Spleen (tissue), 11 donors: ENCODE results near the gene FTCDNL1. TPM values are rescaled to one million over a fixed set of nuclear protein-coding genes. Genes with fewer than 3 reads are reported as not detected.

ENCODE experiments used
- DNase-seq: peaks from one replicate; pipeline ENCODE4 v3.0.0-alpha.2; 2020
- H3K27ac ChIP-seq, 8 donors: fragments of 200-600 bp; sonication (generic) in 7 of 8; 1 replicate in 4 of 8; 2 replicates in 4 of 8; pipeline versions ENCODE4 v1.5.0 to v1.8.0; 2016 to 2021; ENCODE audit warnings: inconsistent platforms in 4 of 8, mild to moderate bottlenecking in 4 of 8, moderate library complexity in 1 of 8
- H3K27me3 ChIP-seq, 7 donors: fragments of 200-600 bp; sonication (generic) in 6 of 7; replicated peaks in 1 of 7; 1 replicate in 4 of 7; 2 replicates in 3 of 7; pipeline versions ENCODE4 v1.5.0 to v1.8.0; 2016 to 2021; ENCODE audit warnings: inconsistent platforms in 3 of 7, mild to moderate bottlenecking in 1 of 7
- H3K36me3 ChIP-seq, 6 donors: fragments of 200-600 bp; sonication (generic) in 5 of 6; 1 replicate in 4 of 6; 2 replicates in 2 of 6; pipeline versions ENCODE4 v1.5.0 to v1.8.0; 2016 to 2021; ENCODE audit warnings: inconsistent platforms in 2 of 6
- H3K4me1 ChIP-seq, 6 donors: fragments of 200-600 bp; sonication (generic) in 5 of 6; 1 replicate in 3 of 6; 2 replicates in 3 of 6; pipeline versions ENCODE4 v1.5.0 to v1.8.0; 2016 to 2021; ENCODE audit warnings: inconsistent platforms in 3 of 6
- H3K4me3 ChIP-seq, 8 donors: fragments of 200-600 bp; sonication (generic) in 7 of 8; 1 replicate in 4 of 8; 2 replicates in 4 of 8; pipeline versions ENCODE4 v1.5.0 to v1.8.0; 2016 to 2021; ENCODE audit warnings: inconsistent platforms in 4 of 8, mild to moderate bottlenecking in 4 of 8, moderate library complexity in 2 of 8
- H3K9me3 ChIP-seq, 8 donors: fragments of 200-600 bp; sonication (generic) in 7 of 8; 1 replicate in 4 of 8; 2 replicates in 4 of 8; pipeline versions ENCODE4 v1.5.0 to v1.8.0; 2016 to 2021; ENCODE audit warnings: inconsistent platforms in 4 of 8
- CTCF ChIP-seq, 11 experiments: fragments of 200-600 bp in 7 of 11; fragments of 450-650 bp in 4 of 11; sonication (generic) in 4 of 11; IDR thresholded peaks in 8 of 11; conservative IDR thresholded peaks in 3 of 11; 1 replicate in 7 of 11; 2 replicates in 4 of 11; pipeline versions ENCODE4 v1.4.0 to v1.8.0; 2016 to 2021; ENCODE audit warnings: antibody characterized with exemption in 11 of 11, inconsistent platforms in 4 of 11, mild to moderate bottlenecking in 1 of 11
- POLR2A ChIP-seq, 3 donors: fragments of 450-650 bp; IDR thresholded peaks; one replicate each; pipeline ENCODE4 v1.5.1; 2017; ENCODE audit warnings: antibody characterized with exemption in 3 of 3, mild to moderate bottlenecking in 1 of 3
- POLR2AphosphoS5 ChIP-seq, 3 donors: sonication (generic); formaldehyde crosslinking; IDR thresholded peaks; one replicate each; pipeline ENCODE4 v1.5.1; 2017; ENCODE audit warnings: antibody characterized with exemption in 3 of 3
- WGBS, 5 donors: extraction: QIAGEN DNeasy Blood & Tissue Kit in 3 of 5; methylation state at CpG; one replicate each; pipeline versions ENCODE4 v1.1.5 to v1.1.7; 2013 to 2018; 5-methylcytosine and 5-hydroxymethylcytosine counted together
- intact Hi-C: fragments of 100-400 bp; cut with DNase I; formaldehyde crosslinking; loops from one replicate; pipeline ENCODE4 v1.15.0; 2023; ENCODE audit warnings: low total_unique reads
- polyA plus RNA-seq, 3 donors: library from polyadenylated mRNA; stranded (reverse); fragments of 200-250 nt; gene quantifications; one replicate each; pipeline ENCODE4 v1.2.1, GENCODE V29; 2013
- total RNA-seq, 7 donors: library from RNA; depleted of rRNA in 3 of 7; stranded (reverse); fragments of >200 nt in 3 of 7; fragmentation: NEBNext Ultra II Directional in 4 of 7; extraction: Animal tissue kit (Norgen Biotek cat#: 25700) in 4 of 7; gene quantifications; one replicate each; pipeline versions ENCODE4 v1.1.0 to v1.2.1, GENCODE V29; 2016 to 2021
- donor health status: healthy with polysubstance abuse.
- donor health status: DM: no; HTN: no; CAD: no; lungs with moderate emphysema.
- donor health status: DM: no; HTN: no; CAD: no.
- donor health status: Bipolar disorder and iron deficiency.
- donor health status: healthy.
- donor health status: DM: no; HTN: no; CAD: no.
- donor health status: DM: yes; HTN: yes; CAD: no.

The FTCDNL1 gene
- total and polyA plus RNA-seq, 10 donors: 2.1 to 10.3 (median 7.0) TPM

GRCh38 chr2:199742884-199743283 lies 108.1 kb downstream of the FTCDNL1 start:
- intact Hi-C loops: no loop called here
- Histone ChIP-seq H3K4me3 (no peak overlapping the region), H3K36me3 (no peaks in the 10 kb centered on the region), H3K4me1 (peaks cover 0 to 18% (median 12%) of the 10 kb centered on the region in 6 donors), H3K27me3 (peaks cover 0 to 21% (median 0%) of the 10 kb centered on the region in 7 donors), H3K27ac (no peak overlapping the region), H3K9me3 (no peaks in the 10 kb centered on the region)
- no peak for DNase-seq
- TF ChIP-seq POLR2A (IDR thresholded peaks at IDR 0.05): no peak
- 85 to 94% (median 91%) methylated on average over 2 of the region's 2 CpGs for WGBS, 5 donors

- Histone ChIP-seq H3K36me3 (no peaks in the 10 kb centered on the region), H3K4me3 (peak overlapping the region in 1 of 8 donors; percentile 28), H3K9me3 (no peaks in the 10 kb centered on the region), H3K27ac (no peak overlapping the region), H3K27me3 (peaks cover 0 to 21% (median 0%) of the 10 kb centered on the region in 7 donors), H3K4me1 (peaks cover 0 to 18% (median 12%) of the 10 kb centered on the region in 6 donors)
- TF ChIP-seq CTCF (IDR thresholded peaks at IDR 0.05 in 8 of 11, conservative IDR thresholded peaks at IDR 0.05 in 3 of 11): peak in 4 of 11 experiments; percentile 30 to 58 (median 48)
- TF ChIP-seq POLR2A (IDR thresholded peaks at IDR 0.05): no peak
- no peak for TF ChIP-seq POLR2AphosphoS5 (IDR thresholded peaks at IDR 0.05)
- DNase-seq: no peak
- WGBS, 5 donors: 49 to 64% (median 55%) methylated on average over 5 of the region's 5 CpGs
- intact Hi-C loops: no loop called here
These were observed 110.9 kb downstream of the FTCDNL1 start for GRCh38 chr2:199740111-199740428.

- peak overlapping the region in 4 of 8 donors; percentile 3 to 42 (median 25) for H3K27ac ChIP-seq
- 30 to 33% (median 32%) methylated on average over 15 of the region's 15 CpGs for WGBS, 5 donors
These were observed 111.4 kb downstream of the FTCDNL1 start for GRCh38 chr2:199739413-199740110.

GRCh38 chr2:199738727-199739412 lies 112.1 kb downstream of the FTCDNL1 start:
- no peak for TF ChIP-seq POLR2AphosphoS5 (IDR thresholded peaks at IDR 0.05)
- no peak for TF ChIP-seq POLR2A (IDR thresholded peaks at IDR 0.05)
- no peak for TF ChIP-seq CTCF (IDR thresholded peaks at IDR 0.05 in 8 of 11, conservative IDR thresholded peaks at IDR 0.05 in 3 of 11)
- intact Hi-C loops: loop anchor here (5.0 kb wide), 1 partner anchor 1427 kb away; no protein-coding TSS in a partner anchor
- peak overlapping the region in 4 of 8 donors; percentile 3 to 42 (median 25) for H3K27ac ChIP-seq
- no peaks in the 10 kb centered on the region for H3K36me3 ChIP-seq
- H3K27me3 ChIP-seq: peaks cover 0 to 21% (median 0%) of the 10 kb centered on the region in 7 donors
- DNase-seq: no peak
- WGBS, 5 donors: 22 to 41% (median 30%) methylated on average over 7 of the region's 7 CpGs
- H3K9me3 ChIP-seq: no peaks in the 10 kb centered on the region
- H3K4me1 ChIP-seq: peaks cover 0 to 18% (median 12%) of the 10 kb centered on the region in 6 donors
- no peak overlapping the region for H3K4me3 ChIP-seq

More at GRCh38 chr2:199739413-199740110, 111.4 kb downstream of the FTCDNL1 start:
- Histone ChIP-seq H3K27me3 (peaks cover 0 to 21% (median 0%) of the 10 kb centered on the region in 7 donors), H3K4me1 (peaks cover 0 to 18% (median 12%) of the 10 kb centered on the region in 6 donors), H3K9me3 (no peaks in the 10 kb centered on the region), H3K36me3 (no peaks in the 10 kb centered on the region), H3K4me3 (peak overlapping the region in 1 of 8 donors; percentile 28)
- DNase-seq: peak; percentile 85
- no peak for TF ChIP-seq POLR2A (IDR thresholded peaks at IDR 0.05)
- peak; percentile 76 to 94 (median 89) for TF ChIP-seq CTCF (IDR thresholded peaks at IDR 0.05 in 8 of 11, conservative IDR thresholded peaks at IDR 0.05 in 3 of 11)
- intact Hi-C loops: loop anchor here (5.0 kb wide), 1 partner anchor 1427 kb away; no protein-coding TSS in a partner anchor
